Peyer's patch (tissue), 4 donors: ENCODE data around the gene SULF2. TPM values are rescaled to one million over a fixed set of nuclear protein-coding genes. Genes with fewer than 3 reads are reported as not detected.
A peak's percentile ranks its signal among the peaks of the same experiment; 100 is the strongest.

Experiments
- DNase-seq, 3 donors: peaks; one replicate each; pipeline ENCODE4 v3.0.0-alpha.2; 2017 to 2019
- H3K27ac ChIP-seq, 4 donors: fragments of 200-600 bp; sonication (generic); one replicate each; pipeline ENCODE4 v1.5.1; 2016 to 2019
- H3K27me3 ChIP-seq, 2 donors: fragments of 200-600 bp; sonication (generic); one replicate each; pipeline ENCODE4 v1.5.1; 2019
- H3K36me3 ChIP-seq, 3 donors: fragments of 200-600 bp; sonication (generic); one replicate each; pipeline ENCODE4 v1.5.1; 2016 to 2019
- H3K4me1 ChIP-seq, 4 donors: fragments of 200-600 bp; sonication (generic); one replicate each; pipeline ENCODE4 v1.5.1; 2016 to 2019
- H3K4me3 ChIP-seq, 4 donors: fragments of 200-600 bp; sonication (generic); 1 replicate in 3 of 4; 2 replicates in 1 of 4; pipeline ENCODE4 v1.5.1; 2016 to 2019; ENCODE audit warnings: mild to moderate bottlenecking in 1 of 4
- H3K9me3 ChIP-seq, 4 donors: fragments of 200-600 bp; sonication (generic); one replicate each; pipeline ENCODE4 v1.5.1; 2016 to 2019; ENCODE audit warnings: mild to moderate bottlenecking in 1 of 4
- POLR2A ChIP-seq, 2 donors: fragments of 450-650 bp; IDR thresholded peaks; one replicate each; pipeline ENCODE4 v1.5.1; 2017; ENCODE audit warnings: antibody characterized with exemption in 2 of 2, mild to moderate bottlenecking in 2 of 2, moderate library complexity in 2 of 2
- total RNA-seq, 4 donors: library from RNA; depleted of rRNA; stranded (reverse); fragments of >200 nt; gene quantifications; one replicate each; pipeline ENCODE4 v1.1.0, GENCODE V29; 2016
- TF ChIP-seq, protein P1 (sequence below), 6 experiments: fragments of 450-650 bp in 4 of 6; fragments of 200-600 bp in 2 of 6; sonication (generic) in 1 of 6; IDR thresholded peaks; one replicate each; pipeline ENCODE4 v1.5.1; 2017 to 2019; ENCODE audit warnings: antibody characterized with exemption in 6 of 6, mild to moderate bottlenecking in 3 of 6, moderate library complexity in 1 of 6

The SULF2 gene
- total RNA-seq, 4 donors from 2014 or later = 32.4 to 168 (median 52.5) TPM

GRCh38 chr20:47667531-47668312 is 117.6 kb downstream of the SULF2 start:
- Histone ChIP-seq H3K4me1 (peaks cover 0 to 3% (median 0%) of the 10 kb centered on the region in 4 donors), H3K27me3 (no peaks in the 10 kb centered on the region), H3K4me3 (no peak overlapping the region), H3K27ac (no peak overlapping the region), H3K36me3 (peaks cover 0 to 8% (median 0%) of the 10 kb centered on the region in 3 donors), H3K9me3 (no peaks in the 10 kb centered on the region)
- no peak for DNase-seq
- TF ChIP-seq, protein P1, sequence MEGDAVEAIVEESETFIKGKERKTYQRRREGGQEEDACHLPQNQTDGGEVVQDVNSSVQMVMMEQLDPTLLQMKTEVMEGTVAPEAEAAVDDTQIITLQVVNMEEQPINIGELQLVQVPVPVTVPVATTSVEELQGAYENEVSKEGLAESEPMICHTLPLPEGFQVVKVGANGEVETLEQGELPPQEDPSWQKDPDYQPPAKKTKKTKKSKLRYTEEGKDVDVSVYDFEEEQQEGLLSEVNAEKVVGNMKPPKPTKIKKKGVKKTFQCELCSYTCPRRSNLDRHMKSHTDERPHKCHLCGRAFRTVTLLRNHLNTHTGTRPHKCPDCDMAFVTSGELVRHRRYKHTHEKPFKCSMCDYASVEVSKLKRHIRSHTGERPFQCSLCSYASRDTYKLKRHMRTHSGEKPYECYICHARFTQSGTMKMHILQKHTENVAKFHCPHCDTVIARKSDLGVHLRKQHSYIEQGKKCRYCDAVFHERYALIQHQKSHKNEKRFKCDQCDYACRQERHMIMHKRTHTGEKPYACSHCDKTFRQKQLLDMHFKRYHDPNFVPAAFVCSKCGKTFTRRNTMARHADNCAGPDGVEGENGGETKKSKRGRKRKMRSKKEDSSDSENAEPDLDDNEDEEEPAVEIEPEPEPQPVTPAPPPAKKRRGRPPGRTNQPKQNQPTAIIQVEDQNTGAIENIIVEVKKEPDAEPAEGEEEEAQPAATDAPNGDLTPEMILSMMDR (IDR thresholded peaks at IDR 0.05) = no peak
- TF ChIP-seq POLR2A (IDR thresholded peaks at IDR 0.05) = no peak

DNA sequence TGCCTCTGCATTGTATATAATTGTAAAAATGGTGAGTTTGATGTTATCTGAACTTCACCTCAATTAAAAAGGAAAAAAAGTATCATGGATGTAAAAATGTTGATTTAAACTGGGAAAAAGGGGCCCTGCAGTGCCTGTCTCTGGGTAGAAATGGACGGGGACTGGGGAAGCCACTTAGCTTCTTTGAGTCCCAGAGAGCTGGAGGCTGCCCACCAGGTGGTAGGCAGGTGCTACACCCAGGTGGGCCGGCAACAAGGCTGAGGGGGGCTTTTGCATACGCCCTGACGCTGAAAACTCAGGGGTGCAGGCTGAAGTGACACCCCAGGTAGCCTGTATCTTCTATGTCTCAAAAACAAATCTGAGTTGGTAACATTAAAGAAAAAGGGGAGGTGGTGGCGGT is 118.2 kb downstream of the SULF2 start:
- Histone ChIP-seq H3K27me3 (no peaks in the 10 kb centered on the region), H3K4me3 (no peak overlapping the region), H3K9me3 (no peaks in the 10 kb centered on the region), H3K36me3 (peaks cover 0 to 14% (median 0%) of the 10 kb centered on the region in 3 donors), H3K27ac (no peak overlapping the region), H3K4me1 (peaks cover 0 to 3% (median 0%) of the 10 kb centered on the region in 4 donors)
- DNase-seq = no peak
- TF ChIP-seq POLR2A (IDR thresholded peaks at IDR 0.05) = no peak
- TF ChIP-seq, protein P1 (IDR thresholded peaks at IDR 0.05) = no peak

GRCh38 chr20:47666304-47666703 is 119.0 kb downstream of the SULF2 start:
- TF ChIP-seq POLR2A (IDR thresholded peaks at IDR 0.05) = no peak
- TF ChIP-seq, protein P1 (IDR thresholded peaks at IDR 0.05) = no peak
- H3K27me3 ChIP-seq = no peaks in the 10 kb centered on the region
- DNase-seq = no peak
- H3K4me3 ChIP-seq = no peak overlapping the region
- H3K27ac ChIP-seq = no peak overlapping the region
- H3K4me1 ChIP-seq = peaks cover 0 to 3% (median 0%) of the 10 kb centered on the region in 4 donors
- H3K9me3 ChIP-seq = no peaks in the 10 kb centered on the region
- peaks cover 0 to 18% (median 0%) of the 10 kb centered on the region in 3 donors for H3K36me3 ChIP-seq

DNA sequence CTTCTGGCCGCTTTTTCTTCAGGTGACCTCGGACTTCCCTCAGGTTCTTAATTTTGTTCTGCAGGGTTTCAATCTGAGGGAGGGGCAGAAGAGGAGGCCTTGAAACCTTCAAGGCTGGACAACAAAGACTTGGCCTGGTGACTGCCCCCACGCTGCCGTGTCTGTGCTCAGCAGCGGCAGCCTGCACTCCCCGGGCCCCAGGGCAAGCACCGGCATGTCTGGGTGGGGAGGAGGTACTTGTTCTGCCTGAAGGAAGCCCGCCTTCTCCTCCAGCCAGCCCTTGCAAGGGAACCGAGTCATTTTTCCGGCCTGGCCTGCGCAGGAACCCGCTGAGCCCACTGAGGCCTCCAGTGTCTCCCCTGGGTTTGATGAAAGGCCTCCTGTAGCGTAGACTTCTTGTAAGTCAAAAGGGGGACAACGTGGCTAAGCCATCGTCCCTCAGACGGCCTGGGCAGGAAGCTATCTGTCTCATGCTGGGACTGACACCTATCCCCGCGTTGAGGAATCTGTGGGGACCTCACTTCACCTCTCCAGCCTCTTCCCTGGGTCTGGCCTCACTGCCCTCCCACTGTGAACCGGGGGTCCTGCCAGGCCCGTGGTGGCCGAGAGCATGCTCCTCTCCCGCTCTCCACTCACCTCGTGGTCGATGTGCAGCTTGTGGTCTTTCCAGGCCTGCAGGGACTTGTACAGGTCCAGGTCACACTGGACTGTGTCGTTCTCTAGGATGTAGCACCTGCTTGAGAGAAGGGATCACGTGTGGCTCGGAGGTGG is 119.9 kb downstream of the SULF2 start:
- Histone ChIP-seq H3K4me3 (no peak overlapping the region), H3K27ac (no peak overlapping the region), H3K9me3 (no peaks in the 10 kb centered on the region), H3K36me3 (peaks cover 0 to 23% (median 0%) of the 10 kb centered on the region in 3 donors), H3K27me3 (no peaks in the 10 kb centered on the region), H3K4me1 (peaks cover 0 to 9% (median 0%) of the 10 kb centered on the region in 4 donors)
- DNase-seq = no peak
- TF ChIP-seq, protein P1 (IDR thresholded peaks at IDR 0.05) = no peak
- TF ChIP-seq POLR2A (IDR thresholded peaks at IDR 0.05) = no peak

GRCh38 chr20:47664744-47665143 is 120.5 kb downstream of the SULF2 start:
- H3K9me3 ChIP-seq = no peaks in the 10 kb centered on the region
- H3K4me1 ChIP-seq = peaks cover 0 to 16% (median 0%) of the 10 kb centered on the region in 4 donors
- H3K27me3 ChIP-seq = no peaks in the 10 kb centered on the region
- TF ChIP-seq, protein P1 (IDR thresholded peaks at IDR 0.05) = no peak
- no peak for TF ChIP-seq POLR2A (IDR thresholded peaks at IDR 0.05)
- DNase-seq = peak in 1 of 3 donors; percentile 37
- H3K4me3 ChIP-seq = no peak overlapping the region
- H3K27ac ChIP-seq = no peak overlapping the region
- peaks cover 0 to 23% (median 0%) of the 10 kb centered on the region in 3 donors for H3K36me3 ChIP-seq
